GM12865 (cell line): Measurements from ENCODE around the gene EPS8L3.
"Not testable (repeated sequence)": the region's sequence is repeated elsewhere in the genome, so short reads cannot be mapped to it uniquely, and the experiment has no call there.

Experiments used
- DNase-seq: peaks from one replicate; pipeline ENCODE4 v3.0.0; 2010; ENCODE audit warnings: low read depth
- H3K4me3 ChIP-seq: 2 replicates; pipeline ENCODE4 v1.5.1; 2011; ENCODE audit warnings: mild to moderate bottlenecking, low read depth, low read length, control low read depth
- TF ChIP-seq, protein P1 (sequence below): IDR thresholded peaks from 2 replicates; pipeline ENCODE4 v1.5.1; 2011; ENCODE audit warnings: low read length, control low read depth, low read depth, inconsistent platforms; ENCODE audit not compliant: insufficient read depth; ENCODE audit errors: missing control alignments

The EPS8L3 gene

GRCh38 chr1:109757936-109758786 is 5.6 kb downstream of the EPS8L3 start:
- TF ChIP-seq, protein P1, sequence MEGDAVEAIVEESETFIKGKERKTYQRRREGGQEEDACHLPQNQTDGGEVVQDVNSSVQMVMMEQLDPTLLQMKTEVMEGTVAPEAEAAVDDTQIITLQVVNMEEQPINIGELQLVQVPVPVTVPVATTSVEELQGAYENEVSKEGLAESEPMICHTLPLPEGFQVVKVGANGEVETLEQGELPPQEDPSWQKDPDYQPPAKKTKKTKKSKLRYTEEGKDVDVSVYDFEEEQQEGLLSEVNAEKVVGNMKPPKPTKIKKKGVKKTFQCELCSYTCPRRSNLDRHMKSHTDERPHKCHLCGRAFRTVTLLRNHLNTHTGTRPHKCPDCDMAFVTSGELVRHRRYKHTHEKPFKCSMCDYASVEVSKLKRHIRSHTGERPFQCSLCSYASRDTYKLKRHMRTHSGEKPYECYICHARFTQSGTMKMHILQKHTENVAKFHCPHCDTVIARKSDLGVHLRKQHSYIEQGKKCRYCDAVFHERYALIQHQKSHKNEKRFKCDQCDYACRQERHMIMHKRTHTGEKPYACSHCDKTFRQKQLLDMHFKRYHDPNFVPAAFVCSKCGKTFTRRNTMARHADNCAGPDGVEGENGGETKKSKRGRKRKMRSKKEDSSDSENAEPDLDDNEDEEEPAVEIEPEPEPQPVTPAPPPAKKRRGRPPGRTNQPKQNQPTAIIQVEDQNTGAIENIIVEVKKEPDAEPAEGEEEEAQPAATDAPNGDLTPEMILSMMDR: no peak
- H3K4me3 ChIP-seq: no peak overlapping the region
- no peak for DNase-seq

DNA sequence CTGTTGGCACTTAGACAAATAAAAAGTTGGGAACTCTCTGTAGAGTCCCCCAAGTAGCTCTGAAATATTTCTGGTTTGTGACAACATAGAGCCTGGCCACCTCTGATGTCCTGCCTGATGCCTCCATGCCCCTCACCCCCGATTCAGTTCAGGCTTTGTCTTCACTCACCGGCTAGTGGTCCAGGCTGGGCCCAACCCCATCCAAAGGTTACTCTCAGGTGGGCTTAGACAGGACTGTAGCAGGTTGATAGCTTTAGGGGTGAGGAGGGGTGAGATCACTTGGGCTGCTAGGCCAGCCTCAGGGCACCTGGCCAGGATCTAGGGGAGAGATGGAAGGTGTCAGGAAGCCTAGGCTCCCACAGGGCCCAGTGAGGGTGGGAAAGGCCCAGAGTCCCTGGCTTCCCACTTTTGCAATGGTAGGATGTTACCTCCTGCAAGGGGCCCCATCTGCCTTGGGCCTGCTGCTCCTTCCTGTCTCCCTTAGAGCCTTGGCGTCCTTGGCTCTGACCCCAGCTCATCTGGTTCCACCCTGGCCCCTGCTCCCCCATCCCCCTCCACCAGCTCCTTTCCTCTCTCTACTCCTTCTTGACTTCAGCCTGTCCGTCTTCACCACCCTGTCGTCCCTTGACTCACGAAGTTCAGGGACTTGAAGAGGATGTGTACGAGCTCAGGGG is 6.7 kb downstream of the EPS8L3 start:
- no peak overlapping the region for H3K4me3 ChIP-seq
- DNase-seq: no peak
- TF ChIP-seq, protein P1: no peak

DNA sequence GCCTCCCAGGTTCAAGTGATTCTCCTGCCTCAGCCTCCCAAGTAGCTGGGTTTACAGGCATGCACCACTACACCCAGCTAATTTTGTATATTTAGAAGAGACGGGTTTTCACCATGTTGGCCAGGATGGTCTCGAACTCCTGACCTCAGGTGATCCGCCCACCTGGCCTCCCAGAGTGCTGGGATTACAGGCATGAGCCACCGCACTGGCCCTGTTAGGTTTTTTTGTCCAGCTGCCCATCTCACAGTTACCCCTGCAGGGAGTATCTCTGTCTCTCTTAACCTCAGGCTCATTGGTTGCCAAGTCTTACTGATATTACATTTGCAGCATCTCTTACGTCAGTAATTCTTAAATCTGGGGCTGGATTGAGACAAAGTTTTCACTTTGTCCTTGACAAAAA is 7.4 kb downstream of the EPS8L3 start:
- DNase-seq, H3K4me3 ChIP-seq: not testable (repeated sequence)

DNA sequence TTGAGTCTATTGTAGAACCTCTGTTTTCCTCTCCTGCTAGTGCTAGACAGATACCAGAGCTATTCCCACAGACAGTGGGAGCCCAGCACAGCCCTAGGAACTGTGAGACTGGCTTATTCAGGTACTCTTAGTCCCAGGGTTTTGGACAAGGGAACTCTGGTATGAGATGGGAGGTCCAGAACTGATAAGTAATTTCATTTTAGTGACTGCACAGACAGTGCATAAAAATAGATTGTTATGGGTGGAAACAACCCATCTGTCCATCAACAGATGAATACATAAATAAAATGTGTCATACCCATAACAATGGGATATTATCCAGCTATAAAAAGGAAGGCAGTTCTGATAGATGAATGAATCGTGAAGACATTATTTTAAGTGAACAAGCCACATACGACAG is 9.0 kb downstream of the EPS8L3 start:
- H3K4me3 ChIP-seq: no peak overlapping the region
- TF ChIP-seq, protein P1: no peak
- DNase-seq: no peak

DNA sequence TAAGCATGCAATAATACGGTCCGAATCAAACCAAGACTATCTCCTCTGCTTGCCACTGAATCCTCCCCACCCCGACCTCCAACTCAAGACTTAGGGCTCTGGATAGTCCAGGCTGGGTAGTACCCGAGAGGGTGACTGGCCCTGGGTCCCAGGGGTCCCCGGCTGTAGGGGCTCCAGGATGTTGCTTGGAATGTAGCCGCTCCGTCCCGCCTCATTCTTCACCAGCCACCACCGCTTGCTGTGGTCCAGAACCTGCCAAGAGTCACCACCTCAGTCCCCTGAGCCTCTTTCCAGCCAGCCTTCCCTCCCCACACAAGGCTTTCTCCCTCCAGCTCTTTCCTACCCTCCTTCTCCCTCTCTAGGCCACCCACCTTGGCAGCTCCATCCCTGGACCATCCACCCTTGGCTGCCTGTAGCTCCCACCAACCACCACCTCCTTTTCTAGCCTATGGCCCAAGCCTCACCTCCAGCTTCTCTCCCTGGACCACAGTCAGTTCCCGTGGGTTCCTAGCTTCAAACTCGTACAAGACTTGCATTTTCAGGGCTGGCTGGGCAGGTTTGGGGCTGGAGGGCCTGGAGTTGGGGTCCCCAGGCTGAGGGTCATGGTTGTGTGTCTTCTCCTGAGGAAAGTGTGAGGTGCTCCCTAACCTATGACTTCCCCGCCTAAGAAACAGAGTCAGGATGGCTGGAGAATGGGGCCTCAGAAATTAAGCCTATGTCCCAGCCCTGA is 12.0 kb downstream of the EPS8L3 start:
- no peak for DNase-seq
- TF ChIP-seq, protein P1: no peak
- no peak overlapping the region for H3K4me3 ChIP-seq

DNA sequence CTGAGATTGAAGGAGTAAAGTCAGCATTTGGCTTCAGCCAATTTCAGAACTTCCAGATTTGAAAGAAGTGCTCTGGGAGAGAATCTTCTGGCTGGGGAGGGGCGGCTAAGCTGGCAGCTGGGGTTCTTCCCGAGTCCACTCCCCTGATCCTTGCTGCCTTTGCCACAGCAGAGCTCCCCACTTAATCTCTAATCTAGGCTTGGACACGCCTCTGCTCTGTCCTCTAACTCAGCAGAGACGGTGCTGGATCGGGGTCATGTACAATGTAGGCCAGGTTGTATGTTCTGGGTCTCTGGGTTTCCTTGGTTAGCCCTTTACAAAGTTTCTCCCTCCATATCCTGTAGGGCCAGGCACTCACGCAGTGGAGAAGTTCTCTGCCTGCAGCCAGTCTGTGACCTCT is 12.8 kb downstream of the EPS8L3 start:
- H3K4me3 ChIP-seq: no peak overlapping the region
- DNase-seq: no peak
- TF ChIP-seq, protein P1: no peak

GRCh38 chr1:109750241-109750882 is 13.4 kb downstream of the EPS8L3 start:
- TF ChIP-seq, protein P1: no peak
- DNase-seq: no peak
- H3K4me3 ChIP-seq: no peak overlapping the region
